HG02571 (cell line): ENCODE data around the gene GSTM4.
"Not testable (repeated sequence)": the region's sequence is repeated elsewhere in the genome, so short reads cannot be mapped to it uniquely, and the experiment has no call there.

ENCODE experiments used
- ATAC-seq: cut with Tn5 transposase; IDR thresholded peaks from one replicate; pipeline ENCODE4 v1.9.1; 2021; ENCODE audit warnings: mild to moderate bottlenecking, moderate library complexity; ENCODE audit not compliant: unreplicated experiment

Gene GSTM4

GRCh38 chr1:109695138-109695537 is 39.2 kb downstream of the GSTM4 start:
- ATAC-seq = not testable (repeated sequence)

- ATAC-seq = no peak
These were observed 41.2 kb downstream of the GSTM4 start for GRCh38 chr1:109697066-109697465.

- ATAC-seq = not testable (repeated sequence)
These were observed 42.0 kb downstream of the GSTM4 start for GRCh38 chr1:109697861-109698260.

GRCh38 chr1:109702940-109703339 is 47.0 kb downstream of the GSTM4 start:
- ATAC-seq = not testable (repeated sequence)

GRCh38 chr1:109704173-109704572 is 48.3 kb downstream of the GSTM4 start:
- no peak for ATAC-seq

GRCh38 chr1:109705411-109705810 is 49.5 kb downstream of the GSTM4 start:
- ATAC-seq = no peak

GRCh38 chr1:109708949-109709348 is 53.0 kb downstream of the GSTM4 start:
- ATAC-seq = not testable (repeated sequence)

- not testable (repeated sequence) for ATAC-seq
These were observed 53.9 kb downstream of the GSTM4 start for GRCh38 chr1:109709822-109710221.
